Cerebellar cortex (tissue), 1 donor: ENCODE results near the gene TUBGCP5.
A peak's percentile ranks its signal among the peaks of the same experiment; 100 is the strongest.

Experiments used
- DNase-seq: peaks from one replicate; pipeline ENCODE4 v3.0.0-alpha.2; 2015; ENCODE audit warnings: low spot score

Gene TUBGCP5

GRCh38 chr15:22978691-22979237 lies 60.6 kb downstream of the TUBGCP5 start:
- peak; percentile 35 for DNase-seq

GRCh38 chr15:22974745-22975144 lies 64.6 kb downstream of the TUBGCP5 start:
- DNase-seq, result no peak

- DNase-seq, result no peak
Observed at GRCh38 chr15:22973987-22974386, 65.4 kb downstream of the TUBGCP5 start.

- DNase-seq, result no peak
Observed at GRCh38 chr15:22973286-22973685, 66.1 kb downstream of the TUBGCP5 start.

GRCh38 chr15:22969489-22969888 lies 69.9 kb downstream of the TUBGCP5 start:
- no peak for DNase-seq

- no peak for DNase-seq
Observed at GRCh38 chr15:22968366-22968765, 71.0 kb downstream of the TUBGCP5 start.

- DNase-seq, result no peak
Observed at GRCh38 chr15:22967084-22967770, 72.1 kb downstream of the TUBGCP5 start.

- DNase-seq, result no peak
Observed at GRCh38 chr15:22966321-22967083, 72.9 kb downstream of the TUBGCP5 start.

GRCh38 chr15:22963641-22964040 lies 75.7 kb downstream of the TUBGCP5 start:
- DNase-seq, result no peak

- no peak for DNase-seq
Observed at GRCh38 chr15:22962611-22963010, 76.8 kb downstream of the TUBGCP5 start.

- no peak for DNase-seq
Observed at GRCh38 chr15:22961762-22962161, 77.6 kb downstream of the TUBGCP5 start.

- DNase-seq, result no peak
Observed at GRCh38 chr15:22960556-22960955, 78.8 kb downstream of the TUBGCP5 start.

- DNase-seq, result no peak
Observed at GRCh38 chr15:22960126-22960525, 79.2 kb downstream of the TUBGCP5 start.

- no peak for DNase-seq
Observed at GRCh38 chr15:22959321-22960101, 79.9 kb downstream of the TUBGCP5 start.

GRCh38 chr15:22958487-22959280 lies 80.7 kb downstream of the TUBGCP5 start:
- DNase-seq, result no peak

GRCh38 chr15:22956978-22957260 lies 82.5 kb downstream of the TUBGCP5 start:
- no peak for DNase-seq

GRCh38 chr15:22956257-22956977 lies 83.0 kb downstream of the TUBGCP5 start:
- no peak for DNase-seq

- no peak for DNase-seq
Observed at GRCh38 chr15:22955544-22956119, 83.7 kb downstream of the TUBGCP5 start.

- DNase-seq, result no peak
Observed at GRCh38 chr15:22954798-22955543, 84.4 kb downstream of the TUBGCP5 start.

- DNase-seq, result no peak
Observed at GRCh38 chr15:22954326-22954725, 85.0 kb downstream of the TUBGCP5 start.
